Ramos (cell line): ENCODE results near the gene TEK.

Source experiments
- in situ Hi-C: fragments of 300-500 bp; cut with MboI; formaldehyde crosslinking; loops from one replicate; pipeline ENCODE4 v1.14.3; 2022; ENCODE audit warnings: low sequenced_read_pairs; ENCODE audit not compliant: unreplicated experiment

The TEK gene

DNA sequence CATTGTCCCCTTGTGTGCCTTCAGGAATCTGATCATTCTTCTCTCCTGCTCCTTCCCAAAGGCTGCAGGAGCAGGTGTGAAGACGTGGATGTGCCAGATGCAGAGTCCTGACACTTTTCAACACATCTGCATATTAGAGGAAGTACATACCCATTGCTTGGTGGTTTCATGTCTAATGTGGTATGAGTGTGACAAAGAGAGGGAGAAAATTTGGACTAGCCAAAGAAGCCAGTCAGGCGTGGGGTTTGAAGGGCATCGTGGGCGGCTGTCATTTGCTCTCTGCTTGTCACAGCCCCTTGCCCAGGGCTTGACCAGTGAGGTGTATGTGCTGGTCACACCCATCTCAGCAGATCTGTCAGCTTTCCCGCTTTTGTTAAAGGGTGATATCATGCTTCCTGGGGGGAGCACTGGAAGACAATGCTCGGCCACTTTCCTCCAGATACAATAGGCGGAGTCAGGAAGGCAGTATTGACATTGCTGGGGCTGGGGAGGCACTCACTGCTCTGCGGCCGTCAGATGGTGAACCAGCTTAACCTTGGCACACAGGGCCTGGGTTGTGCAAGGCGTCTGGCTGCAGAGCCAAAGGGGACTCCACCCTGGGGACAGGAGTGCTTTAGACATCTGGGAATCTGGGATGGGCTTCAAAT lies 8.6 kb downstream of the TEK start:
- in situ Hi-C loops, result no loop called here

DNA sequence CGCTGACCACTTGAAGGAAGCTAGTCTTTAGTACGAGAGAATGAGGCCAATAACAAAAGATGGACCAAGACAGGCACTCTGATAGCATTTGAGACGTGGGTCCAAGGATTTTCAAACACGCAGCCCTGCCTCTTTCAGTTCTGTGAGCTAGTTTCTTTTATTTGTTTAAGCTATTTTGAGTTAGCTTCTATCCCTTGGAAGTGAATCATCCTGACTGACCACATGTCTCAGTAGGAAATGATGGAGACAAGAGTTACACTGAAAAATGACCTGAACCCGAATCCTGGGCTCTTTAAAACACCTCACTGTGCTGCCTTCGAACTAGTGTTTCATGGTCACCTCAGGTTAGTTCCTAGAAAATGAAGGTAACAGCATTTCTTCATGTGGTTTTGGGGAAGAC lies 9.9 kb downstream of the TEK start:
- in situ Hi-C loops, result no loop called here

DNA sequence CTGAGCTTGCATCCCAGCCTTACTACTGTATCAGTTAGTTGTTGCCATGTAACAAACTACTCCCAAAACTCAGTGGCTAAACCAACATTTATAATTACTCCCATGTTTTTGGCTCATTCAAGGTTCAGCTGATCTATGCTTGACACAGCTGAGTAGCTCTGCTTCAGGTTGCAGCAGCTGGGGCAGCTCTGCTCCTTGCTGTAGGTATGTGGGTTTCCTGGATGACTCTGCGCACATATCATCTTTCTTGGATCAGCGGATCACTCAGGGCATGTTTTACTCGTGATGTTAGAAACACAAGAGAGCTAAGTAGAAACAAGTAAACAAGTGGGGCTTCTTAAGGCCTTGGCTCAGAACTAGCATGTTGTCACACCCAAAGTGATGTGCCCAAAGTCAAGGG lies 15.1 kb downstream of the TEK start:
- in situ Hi-C loops, result no loop called here

DNA sequence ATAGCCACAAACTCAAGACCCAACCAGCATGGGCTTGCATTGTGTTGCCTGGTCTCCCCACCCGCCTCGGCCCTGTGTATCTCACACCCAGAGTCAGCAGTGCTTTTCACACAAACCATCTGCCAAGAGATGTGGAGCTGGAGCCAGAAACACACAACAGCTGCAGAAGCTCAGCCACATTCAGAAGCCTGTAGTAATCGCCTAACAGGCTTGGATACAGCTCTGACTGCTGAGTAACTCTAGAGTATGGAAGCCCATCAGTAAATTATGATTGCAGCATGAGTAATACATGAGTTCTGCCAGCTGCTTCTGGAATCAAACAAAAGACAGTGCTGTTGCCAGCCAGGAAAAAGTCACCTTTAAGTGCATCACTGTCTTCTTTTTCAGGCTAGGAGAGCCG lies 16.0 kb downstream of the TEK start:
- in situ Hi-C loops, result no loop called here

DNA sequence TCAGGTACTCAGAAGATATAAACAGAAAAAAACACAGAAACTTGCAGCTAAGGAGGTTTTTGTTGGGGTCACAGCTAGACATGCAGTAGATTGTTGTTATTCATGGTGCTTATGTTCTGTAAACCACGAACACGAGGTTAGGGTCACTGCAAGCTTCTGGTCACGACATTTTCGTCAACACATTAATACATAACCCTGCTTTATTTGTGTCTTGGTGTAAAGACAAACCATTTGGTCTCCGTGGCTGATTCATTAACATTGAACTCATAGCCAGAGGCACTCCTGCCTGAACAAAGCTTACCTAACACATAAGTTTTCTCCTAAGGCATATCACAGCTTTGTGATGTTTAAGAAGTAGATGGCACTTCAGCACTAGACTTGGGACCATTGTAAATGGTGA lies 16.9 kb downstream of the TEK start:
- in situ Hi-C loops, result no loop called here

DNA sequence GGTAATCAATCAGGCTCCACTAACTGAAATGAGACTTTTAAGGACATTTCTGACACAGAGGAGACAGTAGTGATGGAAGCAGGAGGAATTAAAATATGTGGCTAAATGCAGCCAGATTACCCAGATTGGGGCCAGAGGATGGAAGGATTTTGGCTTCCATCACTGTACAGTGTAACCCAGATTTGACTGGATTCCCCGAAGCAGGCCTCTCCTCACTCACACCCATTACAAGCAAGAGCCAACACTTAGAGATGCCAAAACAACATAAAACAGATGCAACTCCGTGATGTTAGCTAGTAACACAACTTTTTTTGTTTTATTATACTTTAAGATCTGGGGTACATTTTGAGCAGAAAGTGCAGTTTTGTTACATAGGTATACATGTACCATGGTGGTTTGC lies 17.6 kb downstream of the TEK start:
- in situ Hi-C loops, result no loop called here

DNA sequence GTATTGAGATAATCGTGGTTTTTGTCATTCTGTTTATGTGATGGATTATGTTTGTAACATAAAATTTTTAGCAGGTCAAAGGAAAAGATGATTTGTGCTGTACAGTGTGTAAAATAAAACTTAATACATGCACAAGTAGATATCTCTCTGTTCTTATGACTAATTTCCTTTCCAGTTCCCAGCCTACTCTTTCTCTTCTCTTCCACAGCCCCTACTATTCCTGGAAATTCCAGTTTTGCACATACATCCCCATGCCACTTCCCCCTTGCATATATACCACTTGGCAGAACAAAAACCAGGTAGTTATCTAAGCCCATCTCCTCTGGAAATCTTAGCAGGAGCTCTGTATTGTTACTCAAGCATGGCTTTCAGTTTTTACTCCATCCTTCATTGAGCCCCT lies 20.2 kb downstream of the TEK start:
- in situ Hi-C loops, result no loop called here

DNA sequence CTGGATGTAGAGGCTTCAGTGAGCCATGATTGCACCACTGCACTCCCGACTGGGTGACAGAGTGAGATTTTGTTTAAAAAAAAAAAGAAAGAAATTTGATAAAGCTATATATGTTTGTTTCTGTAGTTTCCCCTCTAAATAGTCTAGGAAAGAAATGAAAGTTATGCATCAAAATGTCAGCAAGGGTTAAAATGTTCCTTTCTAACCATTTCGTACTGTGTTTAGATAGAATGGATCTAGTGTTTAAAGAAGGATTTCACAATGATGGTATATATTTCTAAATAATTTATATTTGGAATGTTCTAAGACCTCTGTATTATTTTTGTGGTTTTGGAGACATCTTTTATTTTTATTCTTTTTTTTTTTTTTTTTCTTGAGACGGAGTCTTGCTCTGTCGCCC lies 22.7 kb downstream of the TEK start:
- in situ Hi-C loops, result no loop called here

DNA sequence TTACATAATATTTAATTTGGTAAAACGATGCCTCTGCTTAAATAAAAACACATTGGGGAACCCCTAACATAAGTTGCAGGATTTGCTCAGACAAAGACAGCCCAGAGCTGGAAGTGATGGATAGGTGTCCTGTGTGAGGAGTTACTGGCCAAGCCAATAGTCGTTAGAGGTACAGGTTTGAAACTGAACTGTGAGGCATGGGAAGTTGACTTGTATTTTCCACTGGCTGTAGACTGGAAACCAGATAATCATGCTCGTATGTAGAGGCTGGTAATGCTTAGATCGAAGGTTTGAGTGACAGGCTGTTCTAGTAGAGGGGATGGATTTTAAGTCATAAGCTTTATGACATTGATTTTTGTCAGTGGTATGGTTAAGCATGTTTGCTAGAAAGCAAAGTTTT lies 24.8 kb downstream of the TEK start:
- in situ Hi-C loops, result no loop called here

DNA sequence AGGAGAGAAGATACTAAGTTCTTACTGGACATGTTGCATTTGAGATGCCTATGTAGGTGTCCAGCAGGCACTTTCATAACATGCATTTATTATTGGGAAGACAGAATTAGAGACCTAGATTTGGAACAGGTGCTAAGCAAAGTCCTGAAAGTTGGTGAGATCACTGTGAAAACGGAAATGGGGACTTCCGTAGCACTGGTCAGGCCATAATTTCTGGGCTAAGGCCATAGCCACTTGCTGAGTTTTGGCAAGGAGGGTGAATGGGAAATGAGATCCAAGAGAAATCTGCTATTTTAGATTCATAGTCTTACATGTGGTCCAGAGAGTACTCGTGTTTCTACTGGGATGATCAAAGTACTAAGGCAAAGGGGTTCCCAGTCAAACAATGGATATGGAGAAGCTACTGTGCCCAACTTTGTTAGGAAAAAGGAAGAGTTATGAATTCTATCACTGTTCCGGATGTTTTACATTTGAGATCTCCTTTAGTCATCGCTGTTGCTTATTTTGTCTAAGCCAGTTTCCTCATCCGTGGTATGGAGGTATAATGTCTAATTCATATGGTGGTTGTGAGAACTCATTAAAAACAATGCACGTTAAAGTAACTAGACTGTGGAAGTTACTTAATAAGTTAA lies 33.4 kb downstream of the TEK start:
- in situ Hi-C loops, result no loop called here

DNA sequence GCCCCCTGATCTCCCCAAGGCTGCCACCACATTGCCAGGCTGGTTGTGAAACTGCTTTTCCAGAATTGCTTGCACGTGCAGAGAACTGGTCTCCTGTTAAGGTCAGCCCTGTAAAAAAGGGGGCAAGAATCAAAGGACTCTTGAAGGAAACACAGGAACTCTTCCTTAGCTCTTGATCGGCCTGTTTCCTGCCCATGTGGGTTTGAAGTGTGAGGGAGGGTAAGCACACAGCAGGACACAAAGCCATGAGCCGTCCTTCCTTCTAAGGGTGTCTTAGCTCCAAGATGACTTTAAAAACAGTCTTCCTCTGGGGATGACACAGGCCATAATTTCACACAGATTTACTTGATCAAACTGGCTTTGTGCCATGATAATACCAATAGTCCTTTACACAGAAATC lies 36.1 kb downstream of the TEK start:
- in situ Hi-C loops, result no loop called here

DNA sequence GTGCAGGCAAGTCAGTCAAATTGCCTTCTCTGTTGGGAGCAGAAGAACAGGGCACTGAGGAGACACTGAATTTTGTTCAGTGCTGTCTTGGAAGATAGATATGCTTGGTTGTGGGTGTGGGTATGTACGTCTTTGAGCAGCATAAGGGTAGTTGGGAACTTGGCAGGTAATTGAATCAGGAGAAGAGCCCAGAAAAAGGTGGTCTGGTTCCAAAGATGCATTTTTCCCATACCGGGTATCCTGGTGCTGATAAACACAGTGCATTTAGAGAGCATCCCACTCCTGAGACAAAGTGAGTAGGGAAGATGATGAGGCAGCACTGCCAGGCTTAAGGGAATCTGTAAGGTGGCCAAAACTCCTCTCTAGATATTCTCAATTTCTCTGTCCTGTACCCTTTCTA lies 40.6 kb downstream of the TEK start:
- in situ Hi-C loops, result no loop called here

DNA sequence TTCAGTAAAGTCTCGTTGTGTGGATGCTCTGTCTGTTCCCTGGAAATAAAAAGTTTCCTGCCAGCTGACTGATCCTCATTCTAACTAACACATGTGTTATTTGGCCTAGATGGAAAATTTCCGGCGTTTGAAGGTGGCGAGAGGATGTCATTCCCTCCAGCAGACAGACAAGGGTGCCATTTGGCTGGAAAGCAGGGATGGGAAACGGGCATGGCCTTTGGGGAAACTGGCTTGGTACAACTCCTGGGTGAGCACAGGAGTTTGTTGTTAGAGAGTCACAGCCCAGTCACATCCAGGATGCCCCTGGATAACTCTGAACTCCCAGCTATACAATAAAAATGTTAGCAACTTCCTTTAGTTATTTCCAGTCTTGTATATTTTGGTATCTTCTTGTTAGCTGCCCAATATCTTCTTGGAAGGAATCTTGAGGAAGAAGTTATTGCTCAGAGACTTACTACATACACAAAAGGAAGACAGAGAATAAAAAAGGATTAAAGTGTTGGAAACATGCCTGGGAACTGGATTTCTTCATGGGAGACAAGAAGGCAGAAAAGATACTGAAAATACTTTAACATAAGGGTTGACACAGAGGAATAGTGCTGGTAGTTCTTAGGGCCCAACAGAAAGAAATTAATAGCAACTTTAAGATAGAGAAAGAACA lies 41.9 kb downstream of the TEK start:
- in situ Hi-C loops, result no loop called here

DNA sequence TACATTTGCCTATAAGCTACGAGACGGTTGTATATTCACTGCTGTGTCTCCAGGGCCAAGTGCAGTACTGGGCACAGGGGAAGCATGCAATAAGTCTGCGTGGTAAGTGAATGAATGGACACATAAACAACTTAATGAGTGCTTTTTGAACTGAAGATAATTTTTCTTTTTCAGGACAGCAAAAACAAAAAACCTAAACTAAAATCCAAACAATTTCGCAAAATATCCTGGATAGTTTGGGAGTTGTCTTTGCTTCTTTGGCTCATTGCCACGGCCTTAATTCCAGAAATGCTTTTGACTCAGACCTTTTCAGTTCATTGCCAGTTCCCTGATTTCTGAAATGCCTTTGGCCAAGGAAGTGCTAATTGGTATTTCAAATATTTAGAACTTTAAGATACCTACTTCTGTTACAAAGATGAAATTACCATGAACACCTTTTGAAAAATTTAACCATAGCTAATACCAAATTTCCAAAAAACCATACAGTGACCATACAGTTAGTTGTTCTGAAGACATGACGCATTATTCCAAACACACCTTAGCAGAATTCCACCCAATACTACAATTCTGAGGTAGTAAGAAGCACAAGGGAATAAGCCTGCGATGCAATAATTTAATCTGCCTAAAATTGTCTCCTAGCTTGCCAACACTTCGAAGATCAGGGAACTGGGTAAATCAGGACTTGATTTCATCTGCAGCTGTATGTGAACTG lies 42.8 kb downstream of the TEK start:
- in situ Hi-C loops, result no loop called here

DNA sequence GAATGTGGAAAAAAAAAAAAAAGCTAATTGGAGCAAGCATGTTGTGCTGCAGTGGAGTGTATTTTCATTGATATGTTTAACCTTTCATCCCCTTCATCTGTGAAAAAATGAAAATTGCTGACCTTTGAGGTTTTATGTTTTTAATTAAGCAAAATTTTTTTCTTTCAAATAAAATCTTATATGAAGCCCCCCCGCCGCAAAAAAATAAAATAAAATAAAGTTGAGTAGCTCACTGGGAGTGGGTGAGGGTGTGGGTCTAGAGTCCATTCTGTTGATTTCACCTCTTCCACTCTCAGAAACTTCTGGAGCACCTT lies 43.3 kb downstream of the TEK start:
- in situ Hi-C loops, result no loop called here

DNA sequence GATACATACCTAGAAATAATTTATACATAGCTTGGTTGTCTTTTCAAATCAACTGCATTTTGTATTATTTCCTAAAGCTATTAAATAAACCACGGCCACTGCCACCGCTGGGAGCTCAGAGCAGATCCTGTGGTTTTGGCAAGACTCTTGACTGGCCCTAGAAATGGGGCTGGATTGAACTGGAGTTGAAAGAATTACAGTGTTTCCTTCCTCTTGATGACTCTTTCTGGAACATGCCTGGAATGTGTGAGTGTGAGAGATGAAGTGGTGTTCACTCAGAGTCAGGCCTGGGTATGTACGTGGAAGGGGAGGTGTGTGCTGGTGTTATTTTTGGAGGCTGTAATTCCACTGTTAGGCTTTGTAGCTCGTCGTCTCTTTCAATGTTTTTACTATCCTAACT lies 45.9 kb downstream of the TEK start:
- in situ Hi-C loops, result no loop called here

DNA sequence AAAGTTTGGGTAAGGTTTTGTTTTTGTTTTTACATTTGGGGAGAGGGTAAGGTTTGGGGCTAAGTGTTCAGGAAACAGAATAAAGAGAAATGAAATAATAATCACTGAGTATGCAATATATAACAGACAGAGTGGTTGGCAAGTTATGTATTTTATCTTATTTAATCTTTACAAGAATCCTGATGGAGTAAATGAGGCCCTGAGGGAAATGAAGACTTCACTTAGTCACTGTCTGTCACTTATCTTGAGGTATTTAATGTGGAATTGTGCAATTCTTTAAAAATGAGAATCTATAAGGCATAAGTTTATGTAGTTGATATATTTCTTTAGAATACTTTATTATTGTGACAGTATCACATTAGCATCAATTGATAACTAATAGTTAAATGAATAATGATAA lies 48.1 kb downstream of the TEK start:
- in situ Hi-C loops, result no loop called here

DNA sequence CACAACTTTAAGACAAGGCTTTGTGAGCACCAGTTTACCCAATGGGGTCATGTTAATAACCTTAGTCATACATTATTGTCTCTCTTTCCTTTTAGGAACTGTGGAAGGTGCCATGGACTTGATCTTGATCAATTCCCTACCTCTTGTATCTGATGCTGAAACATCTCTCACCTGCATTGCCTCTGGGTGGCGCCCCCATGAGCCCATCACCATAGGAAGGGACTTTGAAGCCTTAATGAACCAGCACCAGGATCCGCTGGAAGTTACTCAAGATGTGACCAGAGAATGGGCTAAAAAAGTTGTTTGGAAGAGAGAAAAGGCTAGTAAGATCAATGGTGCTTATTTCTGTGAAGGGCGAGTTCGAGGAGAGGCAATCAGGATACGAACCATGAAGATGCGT lies 48.7 kb downstream of the TEK start:
- in situ Hi-C loops, result no loop called here

DNA sequence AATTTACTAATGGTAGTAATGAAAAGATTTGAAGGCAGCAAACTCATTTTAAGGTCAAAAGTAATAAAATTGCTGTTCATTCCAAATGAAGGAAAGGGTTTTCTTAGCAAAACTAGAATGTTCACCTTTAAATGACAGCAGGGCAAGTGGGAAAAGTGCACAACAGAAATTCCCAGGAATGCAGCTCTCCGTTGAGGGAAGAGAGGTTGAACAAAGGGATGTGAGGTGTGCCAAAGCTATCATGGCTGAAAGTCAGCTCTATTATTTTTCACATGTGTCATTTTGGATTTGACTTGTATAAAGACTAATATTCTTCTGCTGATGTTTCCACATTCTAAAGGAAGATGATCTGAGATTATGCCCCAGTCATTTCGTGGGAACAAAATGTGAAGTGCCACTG lies 51.6 kb downstream of the TEK start:
- in situ Hi-C loops, result no loop called here

DNA sequence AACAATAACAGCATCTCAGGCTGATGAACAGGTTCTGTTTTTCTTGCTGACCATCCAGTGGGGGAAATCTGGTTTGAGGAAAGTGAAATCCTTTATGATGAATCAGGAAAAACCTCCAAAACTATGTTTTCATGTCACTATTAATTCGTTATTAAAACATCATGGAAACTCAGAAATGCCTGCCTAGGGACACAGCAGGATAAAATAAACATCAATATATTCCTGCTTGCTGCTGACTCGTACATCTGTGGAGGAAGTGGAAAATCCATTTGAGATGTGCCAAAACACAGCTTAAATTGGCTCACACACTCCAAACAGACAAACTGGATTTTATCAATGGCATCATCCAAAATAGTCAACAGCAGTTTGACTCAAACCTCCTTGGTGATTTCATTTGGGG lies 53.0 kb downstream of the TEK start:
- in situ Hi-C loops, result no loop called here

DNA sequence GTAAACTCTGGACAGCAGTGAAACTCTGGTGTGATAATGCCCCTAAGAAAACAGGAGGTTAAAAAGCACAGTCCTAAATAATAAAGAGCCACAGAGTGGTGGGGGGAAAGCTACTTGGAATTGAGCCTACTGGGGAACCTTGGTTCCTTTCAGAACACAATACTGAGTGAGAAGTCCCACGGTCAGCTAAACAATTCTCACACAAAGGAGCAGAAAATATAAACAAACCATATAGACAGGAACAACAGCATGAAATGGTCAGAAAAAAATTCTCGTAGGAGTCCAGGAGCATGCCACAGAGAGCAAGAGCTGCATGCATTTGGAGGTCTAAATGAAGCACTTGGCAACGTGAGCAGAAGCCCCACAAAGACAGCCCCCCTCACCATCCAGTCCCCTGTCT lies 56.0 kb downstream of the TEK start:
- in situ Hi-C loops, result no loop called here

DNA sequence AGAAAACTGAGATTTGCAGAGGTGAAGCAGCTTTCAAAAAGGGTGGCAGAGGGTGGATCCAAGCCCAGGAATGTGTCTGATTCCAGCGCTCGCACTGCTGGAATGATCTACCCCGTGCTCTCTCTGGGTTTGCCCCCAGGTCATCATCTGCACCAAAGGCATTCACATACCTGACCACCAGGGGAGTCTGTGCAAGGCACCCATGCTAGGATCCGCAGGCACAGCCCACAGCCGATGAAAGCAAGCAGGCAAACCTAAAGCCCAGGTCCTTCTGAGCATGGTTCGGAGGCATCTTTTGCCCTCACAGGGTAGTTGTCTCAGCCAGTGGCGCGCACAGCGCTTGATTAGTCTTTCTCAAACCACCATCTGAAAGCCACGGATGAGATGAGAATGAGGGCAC lies 56.6 kb downstream of the TEK start:
- in situ Hi-C loops, result no loop called here
